Measurements from ENCODE around the gene TLX2. TPM values are rescaled to one million over a fixed set of nuclear protein-coding genes. Genes with fewer than 3 reads are reported as not detected.

TLX2 gene
- total RNA-seq, 1 donor from 2014 or later: not detected

DNA sequence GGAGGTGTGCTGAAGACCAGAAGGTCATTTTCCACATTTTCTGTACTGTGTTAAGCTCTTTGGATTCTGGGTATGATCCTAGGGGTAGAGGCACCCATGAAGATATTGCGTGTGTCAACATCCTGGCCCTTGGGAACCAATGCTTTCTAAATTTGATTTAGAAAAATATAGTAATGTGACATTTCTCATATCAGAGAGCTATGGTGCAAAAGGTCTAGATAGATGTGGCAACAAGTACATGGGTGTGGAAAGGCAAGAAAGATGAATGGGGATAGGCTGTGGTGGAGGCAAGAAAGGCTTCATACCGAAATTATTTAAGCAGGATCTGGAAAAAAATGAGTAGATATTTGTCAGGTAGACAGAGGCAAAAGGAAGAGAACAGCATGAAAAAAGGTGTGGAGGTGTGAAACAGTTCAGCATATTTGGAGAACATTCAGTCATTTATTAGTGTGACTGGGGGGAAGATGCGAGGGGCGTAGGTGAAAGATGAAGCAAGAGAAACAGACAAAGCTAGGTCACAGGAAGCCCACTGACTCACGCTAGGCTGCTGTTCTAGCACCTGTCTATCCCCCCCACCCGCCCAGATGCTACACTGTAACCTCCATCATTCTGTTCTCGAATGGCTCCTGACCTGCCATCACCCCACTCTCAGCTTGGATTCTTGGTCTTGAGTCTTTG, 52.0 kb downstream of the TLX2 start:
- no peak for ATAC-seq
- intact Hi-C loops (cut with micrococcal nuclease): no loop called here
- DNase-seq: no peak

DNA sequence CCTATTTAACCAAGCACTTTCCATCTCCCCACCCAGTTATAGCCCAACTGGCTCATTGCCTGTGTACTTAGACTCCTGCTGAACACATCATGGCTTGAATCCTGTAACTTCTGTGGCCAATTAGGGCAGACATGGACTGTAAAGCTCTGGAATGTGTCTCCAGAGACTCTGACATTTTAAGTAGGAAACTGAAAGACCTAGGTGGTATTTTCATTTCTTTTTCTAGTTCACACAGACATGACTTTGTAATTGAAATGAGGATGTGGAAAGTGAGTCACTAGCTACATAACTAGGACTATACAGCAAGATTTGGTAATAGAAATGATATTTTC, 52.5 kb downstream of the TLX2 start:
- no peak for DNase-seq
- intact Hi-C loops (cut with micrococcal nuclease): no loop called here
- ATAC-seq: no peak

Other genes with a start within 250 kb of the TLX2 start
- 2.2 TPM for gene SLC4A5, start 171.0 kb upstream of the TLX2 start, total RNA-seq
- gene DCTN1, start 134.1 kb upstream of the TLX2 start, total RNA-seq: 177 TPM
- 0.79 TPM for gene C2orf81, start 92.8 kb upstream of the TLX2 start, total RNA-seq
- 4.4 TPM for gene WDR54, start 92.7 kb upstream of the TLX2 start, total RNA-seq
- gene RTKN, start 72.5 kb upstream of the TLX2 start, total RNA-seq: 21.4 TPM
- gene INO80B, start 59.4 kb upstream of the TLX2 start, total RNA-seq: 16.4 TPM
- gene WBP1, start 56.0 kb upstream of the TLX2 start, total RNA-seq: 48.0 TPM
- gene MOGS, start 49.1 kb upstream of the TLX2 start, total RNA-seq: 20.6 TPM
- gene MRPL53, start 41.8 kb upstream of the TLX2 start, total RNA-seq: 163 TPM
- 6.6 TPM for gene CCDC142, start 31.5 kb upstream of the TLX2 start, total RNA-seq
- gene TTC31, start 31.4 kb upstream of the TLX2 start, total RNA-seq: 9.4 TPM
- 0.52 TPM for gene LBX2, start 14.8 kb upstream of the TLX2 start, total RNA-seq
- 26.8 TPM for gene PCGF1, start 6.8 kb upstream of the TLX2 start, total RNA-seq
- not detected for gene DQX1, start 11.8 kb downstream of the TLX2 start, total RNA-seq
- gene AUP1, start 15.3 kb downstream of the TLX2 start, total RNA-seq: 54.2 TPM
- 28.5 TPM for gene HTRA2, start 15.5 kb downstream of the TLX2 start, total RNA-seq
- gene LOXL3, start 39.5 kb downstream of the TLX2 start, total RNA-seq: 2.6 TPM
- 4.4 TPM for gene DOK1, start 40.3 kb downstream of the TLX2 start, total RNA-seq
- not detected for gene M1AP, start 133.9 kb downstream of the TLX2 start, total RNA-seq
- gene SEMA4F, start 139.8 kb downstream of the TLX2 start, total RNA-seq: 3.4 TPM

All from left ventricle myocardium superior (tissue), 1 donor.